HG03196 (cell line): Measurements from ENCODE around the gene SMIM28.
"Not testable (repeated sequence)": the region's sequence is repeated elsewhere in the genome, so short reads cannot be mapped to it uniquely, and the experiment has no call there.

Source experiments
- ATAC-seq: cut with Tn5 transposase; IDR thresholded peaks from one replicate; pipeline ENCODE4 v1.9.1; 2021; ENCODE audit not compliant: unreplicated experiment

SMIM28 gene

GRCh38 chr6:138377844-138378243, at the start of gene SMIM28:
SMIM28 (plus strand) TSS chr6:138377905; CDS start chr6:138378073, 168 bp downstream.
- ATAC-seq, result no peak

GRCh38 chr6:138328210-138328609, 49.5 kb upstream of the SMIM28 start:
- ATAC-seq, result no peak

GRCh38 chr6:138330763-138331162, 46.9 kb upstream of the SMIM28 start:
- no peak for ATAC-seq

- ATAC-seq, result no peak
Observed at GRCh38 chr6:138331444-138331843, 46.3 kb upstream of the SMIM28 start.

- ATAC-seq, result no peak
Observed at GRCh38 chr6:138331984-138332383, 45.7 kb upstream of the SMIM28 start.

GRCh38 chr6:138334000-138334399, 43.7 kb upstream of the SMIM28 start:
- no peak for ATAC-seq

GRCh38 chr6:138334963-138335362, 42.7 kb upstream of the SMIM28 start:
- no peak for ATAC-seq

GRCh38 chr6:138336221-138336620, 41.5 kb upstream of the SMIM28 start:
- ATAC-seq, result no peak

- ATAC-seq, result no peak
Observed at GRCh38 chr6:138337076-138337475, 40.6 kb upstream of the SMIM28 start.

- ATAC-seq, result no peak
Observed at GRCh38 chr6:138339024-138339423, 38.7 kb upstream of the SMIM28 start.

GRCh38 chr6:138341176-138341575, 36.5 kb upstream of the SMIM28 start:
- ATAC-seq, result no peak

- no peak for ATAC-seq
Observed at GRCh38 chr6:138343112-138343511, 34.6 kb upstream of the SMIM28 start.

GRCh38 chr6:138345565-138346285, 32.0 kb upstream of the SMIM28 start:
- ATAC-seq, result no peak

- ATAC-seq, result no peak
Observed at GRCh38 chr6:138346302-138347195, 31.2 kb upstream of the SMIM28 start.

- ATAC-seq, result no peak
Observed at GRCh38 chr6:138347864-138348263, 29.8 kb upstream of the SMIM28 start.

- no peak for ATAC-seq
Observed at GRCh38 chr6:138349891-138350290, 27.8 kb upstream of the SMIM28 start.

- no peak for ATAC-seq
Observed at GRCh38 chr6:138357928-138358327, 19.8 kb upstream of the SMIM28 start.

GRCh38 chr6:138368684-138369083, 9.0 kb upstream of the SMIM28 start:
- not testable (repeated sequence) for ATAC-seq

GRCh38 chr6:138370631-138371451, 6.9 kb upstream of the SMIM28 start:
- no peak for ATAC-seq

- ATAC-seq, result no peak
Observed at GRCh38 chr6:138371452-138371711, 6.3 kb upstream of the SMIM28 start.

GRCh38 chr6:138371720-138372119, 6.0 kb upstream of the SMIM28 start:
- no peak for ATAC-seq
